Activated naive CD8-positive, alpha-beta T cell treated with anti-CD3 and anti-CD28 coated beads for 36 hours (primary cell): Measurements from ENCODE around the gene MGAT4A. TPM values are rescaled to one million over a fixed set of nuclear protein-coding genes. Genes with fewer than 3 reads are reported as not detected.

Experiments used
- DNase-seq: peaks from one replicate; pipeline ENCODE4 v3.0.0; 2021
- H3K27ac Mint-ChIP-seq: one replicate; pipeline ENCODE4 v1.8.0; 2022; ENCODE audit warnings: mild to moderate bottlenecking, moderate library complexity, mixed read lengths
- H3K27me3 Mint-ChIP-seq: one replicate; pipeline ENCODE4 v1.8.0; 2022; ENCODE audit warnings: mild to moderate bottlenecking, mixed read lengths
- H3K36me3 Mint-ChIP-seq: one replicate; pipeline ENCODE4 v1.8.0; 2021; ENCODE audit warnings: mild to moderate bottlenecking, mixed read lengths
- H3K4me1 Mint-ChIP-seq: one replicate; pipeline ENCODE4 v1.8.0; 2021; ENCODE audit warnings: mixed read lengths
- H3K4me3 Mint-ChIP-seq: one replicate; pipeline ENCODE4 v1.8.0; 2022; ENCODE audit warnings: mild to moderate bottlenecking, moderate library complexity, mixed read lengths
- H3K9me3 Mint-ChIP-seq: one replicate; pipeline ENCODE4 v1.8.0; 2022; ENCODE audit warnings: mixed read lengths
- total RNA-seq, 2 experiments: library from RNA; stranded (reverse); gene quantifications; one replicate each; pipeline ENCODE4 v1.2.3, GENCODE V29; 2021

Gene MGAT4A
- total RNA-seq: 10 to 100 TPM; 45.1 to 49.3 TPM

GRCh38 chr2:98731041-98731893, at the start of gene MGAT4A:
TSS of gene MGAT4A (minus strand) at chr2:98731132. CDS start at chr2:98726332, 4,800 bp downstream.
- H3K4me3 Mint-ChIP-seq: peak within 1 kb of the TSS; percentile 88
- peaks cover 12% of the 10 kb centered on the region for H3K36me3 Mint-ChIP-seq
- peaks cover 4% of the 10 kb centered on the region for H3K9me3 Mint-ChIP-seq
- peak within 1 kb of the TSS; percentile 89 for H3K27ac Mint-ChIP-seq
- DNase-seq: peak; percentile 86
- peaks cover 59% of the 10 kb centered on the region for H3K4me1 Mint-ChIP-seq
- H3K27me3 Mint-ChIP-seq: no peaks in the 10 kb centered on the region

GRCh38 chr2:98778741-98779483, 48.0 kb upstream of the MGAT4A start:
- Mint-ChIP-seq H3K9me3 (peaks cover 12% of the 10 kb centered on the region), H3K27ac (no peak overlapping the region), H3K27me3 (no peaks in the 10 kb centered on the region), H3K4me3 (no peak overlapping the region), H3K4me1 (peaks cover 3% of the 10 kb centered on the region), H3K36me3 (peaks cover 4% of the 10 kb centered on the region)
- DNase-seq: no peak

GRCh38 chr2:98778151-98778550, 47.2 kb upstream of the MGAT4A start:
- DNase-seq: no peak
- Mint-ChIP-seq H3K4me3 (no peak overlapping the region), H3K27me3 (no peaks in the 10 kb centered on the region), H3K4me1 (peaks cover 10% of the 10 kb centered on the region), H3K27ac (no peak overlapping the region), H3K9me3 (peaks cover 12% of the 10 kb centered on the region), H3K36me3 (peaks cover 4% of the 10 kb centered on the region)

GRCh38 chr2:98777710-98778109, 46.8 kb upstream of the MGAT4A start:
- Mint-ChIP-seq H3K36me3 (peaks cover 4% of the 10 kb centered on the region), H3K4me3 (no peak overlapping the region), H3K27me3 (no peaks in the 10 kb centered on the region), H3K4me1 (peaks cover 15% of the 10 kb centered on the region), H3K9me3 (peaks cover 12% of the 10 kb centered on the region), H3K27ac (no peak overlapping the region)
- no peak for DNase-seq

- Mint-ChIP-seq H3K9me3 (peaks cover 8% of the 10 kb centered on the region), H3K4me1 (peaks cover 21% of the 10 kb centered on the region), H3K4me3 (no peak overlapping the region), H3K27ac (no peak overlapping the region), H3K27me3 (no peaks in the 10 kb centered on the region), H3K36me3 (peaks cover 3% of the 10 kb centered on the region)
- DNase-seq: no peak
Observed at GRCh38 chr2:98777076-98777475, 46.1 kb upstream of the MGAT4A start.

GRCh38 chr2:98776136-98776535, 45.2 kb upstream of the MGAT4A start:
- Mint-ChIP-seq H3K4me1 (peaks cover 28% of the 10 kb centered on the region), H3K36me3 (no peaks in the 10 kb centered on the region), H3K4me3 (no peak overlapping the region), H3K27me3 (no peaks in the 10 kb centered on the region), H3K9me3 (no peaks in the 10 kb centered on the region), H3K27ac (no peak overlapping the region)
- no peak for DNase-seq

- Mint-ChIP-seq H3K27me3 (no peaks in the 10 kb centered on the region), H3K9me3 (no peaks in the 10 kb centered on the region), H3K36me3 (peaks cover 4% of the 10 kb centered on the region), H3K4me1 (peaks cover 33% of the 10 kb centered on the region), H3K27ac (no peak overlapping the region), H3K4me3 (no peak overlapping the region)
- no peak for DNase-seq
Observed at GRCh38 chr2:98775146-98775986, 44.4 kb upstream of the MGAT4A start.

- Mint-ChIP-seq H3K36me3 (peaks cover 5% of the 10 kb centered on the region), H3K4me1 (peaks cover 44% of the 10 kb centered on the region), H3K27me3 (no peaks in the 10 kb centered on the region), H3K9me3 (no peaks in the 10 kb centered on the region), H3K27ac (peak overlapping the region; percentile 10), H3K4me3 (no peak overlapping the region)
- DNase-seq: no peak
Observed at GRCh38 chr2:98773907-98774306, 43.0 kb upstream of the MGAT4A start.

- no peak for DNase-seq
- peaks cover 5% of the 10 kb centered on the region for H3K36me3 Mint-ChIP-seq
- H3K27ac Mint-ChIP-seq: peak overlapping the region; percentile 97
- no peaks in the 10 kb centered on the region for H3K27me3 Mint-ChIP-seq
- no peaks in the 10 kb centered on the region for H3K9me3 Mint-ChIP-seq
- H3K4me3 Mint-ChIP-seq: no peak overlapping the region
- peaks cover 51% of the 10 kb centered on the region for H3K4me1 Mint-ChIP-seq
Observed at GRCh38 chr2:98773169-98773568, 42.2 kb upstream of the MGAT4A start.

- peaks cover 6% of the 10 kb centered on the region for H3K36me3 Mint-ChIP-seq
- H3K27ac Mint-ChIP-seq: peak overlapping the region; percentile 97
- H3K4me3 Mint-ChIP-seq: peak overlapping the region; percentile 94
- H3K27me3 Mint-ChIP-seq: no peaks in the 10 kb centered on the region
- no peaks in the 10 kb centered on the region for H3K9me3 Mint-ChIP-seq
- H3K4me1 Mint-ChIP-seq: peaks cover 57% of the 10 kb centered on the region
- DNase-seq: no peak
Observed at GRCh38 chr2:98772536-98772935, 41.6 kb upstream of the MGAT4A start.

GRCh38 chr2:98771721-98772524, 41.0 kb upstream of the MGAT4A start:
- H3K27me3 Mint-ChIP-seq: no peaks in the 10 kb centered on the region
- no peaks in the 10 kb centered on the region for H3K9me3 Mint-ChIP-seq
- peaks cover 64% of the 10 kb centered on the region for H3K4me1 Mint-ChIP-seq
- H3K36me3 Mint-ChIP-seq: peaks cover 10% of the 10 kb centered on the region
- peak; percentile 59 for DNase-seq
- H3K4me3 Mint-ChIP-seq: peak overlapping the region; percentile 94
- H3K27ac Mint-ChIP-seq: peak overlapping the region; percentile 97

GRCh38 chr2:98771264-98771663, 40.3 kb upstream of the MGAT4A start:
- no peaks in the 10 kb centered on the region for H3K9me3 Mint-ChIP-seq
- H3K36me3 Mint-ChIP-seq: peaks cover 10% of the 10 kb centered on the region
- DNase-seq: no peak
- peak overlapping the region; percentile 97 for H3K27ac Mint-ChIP-seq
- peaks cover 70% of the 10 kb centered on the region for H3K4me1 Mint-ChIP-seq
- no peaks in the 10 kb centered on the region for H3K27me3 Mint-ChIP-seq
- H3K4me3 Mint-ChIP-seq: peak overlapping the region; percentile 94

GRCh38 chr2:98769784-98770183, 38.9 kb upstream of the MGAT4A start:
- peak overlapping the region; percentile 94 for H3K4me3 Mint-ChIP-seq
- no peaks in the 10 kb centered on the region for H3K27me3 Mint-ChIP-seq

GRCh38 chr2:98769114-98769476, 38.2 kb upstream of the MGAT4A start:
- H3K27ac Mint-ChIP-seq: peak overlapping the region; percentile 82
- H3K4me1 Mint-ChIP-seq: peaks cover 75% of the 10 kb centered on the region
- H3K27me3 Mint-ChIP-seq: no peaks in the 10 kb centered on the region
- peak overlapping the region; percentile 32 for H3K4me3 Mint-ChIP-seq
- DNase-seq: no peak
- peaks cover 13% of the 10 kb centered on the region for H3K36me3 Mint-ChIP-seq
- H3K9me3 Mint-ChIP-seq: no peaks in the 10 kb centered on the region

More at GRCh38 chr2:98769784-98770183, 38.9 kb upstream of the MGAT4A start:
- peaks cover 13% of the 10 kb centered on the region for H3K36me3 Mint-ChIP-seq
- no peaks in the 10 kb centered on the region for H3K9me3 Mint-ChIP-seq
- H3K4me1 Mint-ChIP-seq: peaks cover 76% of the 10 kb centered on the region
- DNase-seq: peak; percentile 34
- peak overlapping the region; percentile 97 for H3K27ac Mint-ChIP-seq
